ENCODE measurements around the gene DNASE1L1.
"Not testable (repeated sequence)": the region's sequence is repeated elsewhere in the genome, so short reads cannot be mapped to it uniquely, and the experiment has no call there.

Gene DNASE1L1

DNA sequence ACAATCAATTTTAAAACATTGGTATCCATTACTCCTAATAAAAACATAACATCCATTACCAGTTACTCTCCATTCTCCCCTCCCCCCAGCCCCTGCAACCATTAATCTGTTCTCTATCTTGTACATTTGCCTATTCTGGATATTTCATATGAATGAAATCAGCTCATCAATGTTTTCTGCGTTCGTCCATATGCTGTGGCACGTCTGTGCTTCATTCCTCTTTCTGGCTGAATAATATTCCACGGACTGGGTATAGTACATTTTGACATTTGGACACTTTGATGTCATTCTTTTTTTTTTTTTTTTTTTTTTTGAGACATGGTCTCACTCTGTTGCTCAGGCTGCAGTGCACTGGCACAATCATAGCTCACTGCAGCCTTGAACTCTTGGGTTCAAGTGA lies 5.2 kb downstream of the DNASE1L1 start:
- peaks cover 5% of the 10 kb centered on the region for H3K4me1 ChIP-seq (ENCODE audit: control insufficient read depth, insufficient read depth, low read length, unreplicated experiment)
- H3K79me2 ChIP-seq (ENCODE audit: control insufficient read depth, insufficient read depth, low read length, unreplicated experiment), result peaks cover 17% of the 10 kb centered on the region
- no peaks in the 10 kb centered on the region for H3K27me3 ChIP-seq (ENCODE audit: insufficient read depth, low read length)
- H3K36me3 ChIP-seq (ENCODE audit: insufficient read depth, low read length), result peaks cover 12% of the 10 kb centered on the region; the same call in 1 of the 2 replicates
- no peak overlapping the region for H3K27ac ChIP-seq (ENCODE audit: low read depth, low read length)
- no peak overlapping the region for H3K4me3 ChIP-seq (ENCODE audit: low read depth, low read length)
- H2AFZ ChIP-seq (ENCODE audit: low read length, unreplicated experiment), result no peak overlapping the region

DNA sequence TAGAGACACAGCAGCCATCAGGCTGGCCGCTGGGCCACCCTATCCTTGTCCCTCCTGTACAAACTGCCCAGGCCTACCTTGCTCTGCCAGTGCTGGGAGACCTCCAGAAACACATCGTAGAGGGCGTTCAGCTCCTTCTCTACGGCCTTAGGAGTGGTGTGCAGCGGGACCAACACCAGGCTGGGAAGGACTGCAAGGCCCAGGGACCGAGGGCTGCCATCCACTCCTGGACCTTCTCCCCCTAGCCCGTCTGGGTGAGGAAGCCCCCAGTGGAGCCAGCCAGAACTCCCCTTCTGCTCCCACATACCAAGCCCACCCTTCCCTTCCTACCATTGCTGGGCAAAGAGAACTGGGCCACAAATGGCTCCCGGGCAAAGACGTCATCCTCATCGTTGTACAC lies 5.9 kb downstream of the DNASE1L1 start:
- H2AFZ ChIP-seq (ENCODE audit: low read length, unreplicated experiment), result no peak overlapping the region

DNA sequence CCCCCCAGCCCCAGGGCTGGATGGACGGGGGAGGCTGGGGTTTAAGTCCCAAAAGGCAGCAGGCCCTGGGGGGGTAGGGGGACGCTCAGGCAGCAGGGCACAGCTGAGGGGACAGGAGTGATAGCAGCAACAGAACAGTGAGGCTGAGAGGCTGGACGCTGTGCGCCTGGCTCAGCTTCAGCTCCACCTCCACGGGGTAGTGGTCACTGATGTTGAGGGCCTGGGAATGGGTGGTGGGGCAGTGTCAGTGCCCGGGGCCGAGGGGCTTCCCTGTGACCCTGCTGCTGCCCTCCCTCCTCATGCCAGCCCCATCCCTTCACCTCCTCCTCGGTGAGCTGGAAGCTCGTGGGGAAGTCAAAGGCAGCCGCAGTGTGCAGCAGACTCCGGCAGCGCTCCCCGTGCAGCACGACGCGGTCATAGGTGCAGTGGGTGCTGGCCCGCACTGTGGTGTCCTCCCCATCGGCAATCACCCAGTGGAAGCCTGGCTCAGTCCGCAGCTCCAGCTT lies 6.4 kb downstream of the DNASE1L1 start:
- H2AFZ ChIP-seq (ENCODE audit: low read length, unreplicated experiment), result no peak overlapping the region
- H3K4me3 ChIP-seq (ENCODE audit: low read depth, low read length), result no peak overlapping the region
- H3K36me3 ChIP-seq (ENCODE audit: insufficient read depth, low read length), result peaks cover 14% of the 10 kb centered on the region; the same call in 1 of the 2 replicates
- H3K27me3 ChIP-seq (ENCODE audit: insufficient read depth, low read length), result no peaks in the 10 kb centered on the region
- H3K4me1 ChIP-seq (ENCODE audit: control insufficient read depth, insufficient read depth, low read length, unreplicated experiment), result peaks cover 3% of the 10 kb centered on the region
- H3K27ac ChIP-seq (ENCODE audit: low read depth, low read length), result no peak overlapping the region
- peaks cover 16% of the 10 kb centered on the region for H3K79me2 ChIP-seq (ENCODE audit: control insufficient read depth, insufficient read depth, low read length, unreplicated experiment)

More for the DNA sequence above, 5.9 kb downstream of the DNASE1L1 start:
- H3K79me2 ChIP-seq (ENCODE audit: control insufficient read depth, insufficient read depth, low read length, unreplicated experiment), result peaks cover 17% of the 10 kb centered on the region
- H3K27me3 ChIP-seq (ENCODE audit: insufficient read depth, low read length), result no peaks in the 10 kb centered on the region
- H3K27ac ChIP-seq (ENCODE audit: low read depth, low read length), result no peak overlapping the region
- H3K4me1 ChIP-seq (ENCODE audit: control insufficient read depth, insufficient read depth, low read length, unreplicated experiment), result peaks cover 3% of the 10 kb centered on the region
- H3K36me3 ChIP-seq (ENCODE audit: insufficient read depth, low read length), result peaks cover 14% of the 10 kb centered on the region; the same call in 1 of the 2 replicates
- H3K4me3 ChIP-seq (ENCODE audit: low read depth, low read length), result no peak overlapping the region

DNA sequence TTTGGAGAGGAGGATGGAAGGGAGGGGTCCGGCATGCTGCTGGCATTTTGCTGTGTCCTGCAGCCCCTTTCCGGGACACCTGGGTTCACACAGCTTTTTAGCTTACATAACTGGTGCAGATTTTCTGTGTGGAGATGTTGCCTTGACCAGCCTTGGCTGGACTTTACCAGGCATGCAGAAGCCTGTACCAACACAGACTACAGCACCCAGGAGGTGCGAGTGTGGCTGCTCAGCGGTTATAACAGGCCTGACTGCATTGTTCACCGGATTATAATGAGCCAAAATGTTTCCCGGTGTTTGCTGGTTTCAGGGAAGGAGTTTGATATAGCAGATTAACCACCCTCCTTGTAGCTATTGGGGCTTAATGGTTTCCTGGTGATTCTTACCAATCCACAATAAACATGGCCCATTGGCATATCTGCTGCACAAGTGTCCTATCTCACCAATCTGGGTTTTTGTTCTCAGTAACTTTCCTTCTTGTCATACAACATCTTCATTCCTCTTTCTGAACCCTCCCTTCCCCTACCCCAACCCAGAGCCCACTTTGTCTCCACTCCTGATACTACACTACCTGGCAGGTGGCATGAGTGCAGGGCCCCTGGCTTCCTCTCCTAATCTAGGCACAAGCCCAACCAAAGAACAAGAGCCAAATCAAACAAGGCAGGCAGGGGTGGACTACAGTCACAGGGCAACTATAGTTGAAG lies 7.0 kb downstream of the DNASE1L1 start:
- Histone ChIP-seq H3K4me3 (ENCODE audit: low read depth, low read length) (no peak overlapping the region), H3K79me2 (ENCODE audit: control insufficient read depth, insufficient read depth, low read length, unreplicated experiment) (peaks cover 19% of the 10 kb centered on the region), H3K36me3 (ENCODE audit: insufficient read depth, low read length) (peaks cover 14% of the 10 kb centered on the region; the same call in 1 of the 2 replicates), H2AFZ (ENCODE audit: low read length, unreplicated experiment) (no peak overlapping the region), H3K4me1 (ENCODE audit: control insufficient read depth, insufficient read depth, low read length, unreplicated experiment) (peaks cover 3% of the 10 kb centered on the region), H3K27me3 (ENCODE audit: insufficient read depth, low read length) (no peaks in the 10 kb centered on the region), H3K27ac (ENCODE audit: low read depth, low read length) (no peak overlapping the region)

DNA sequence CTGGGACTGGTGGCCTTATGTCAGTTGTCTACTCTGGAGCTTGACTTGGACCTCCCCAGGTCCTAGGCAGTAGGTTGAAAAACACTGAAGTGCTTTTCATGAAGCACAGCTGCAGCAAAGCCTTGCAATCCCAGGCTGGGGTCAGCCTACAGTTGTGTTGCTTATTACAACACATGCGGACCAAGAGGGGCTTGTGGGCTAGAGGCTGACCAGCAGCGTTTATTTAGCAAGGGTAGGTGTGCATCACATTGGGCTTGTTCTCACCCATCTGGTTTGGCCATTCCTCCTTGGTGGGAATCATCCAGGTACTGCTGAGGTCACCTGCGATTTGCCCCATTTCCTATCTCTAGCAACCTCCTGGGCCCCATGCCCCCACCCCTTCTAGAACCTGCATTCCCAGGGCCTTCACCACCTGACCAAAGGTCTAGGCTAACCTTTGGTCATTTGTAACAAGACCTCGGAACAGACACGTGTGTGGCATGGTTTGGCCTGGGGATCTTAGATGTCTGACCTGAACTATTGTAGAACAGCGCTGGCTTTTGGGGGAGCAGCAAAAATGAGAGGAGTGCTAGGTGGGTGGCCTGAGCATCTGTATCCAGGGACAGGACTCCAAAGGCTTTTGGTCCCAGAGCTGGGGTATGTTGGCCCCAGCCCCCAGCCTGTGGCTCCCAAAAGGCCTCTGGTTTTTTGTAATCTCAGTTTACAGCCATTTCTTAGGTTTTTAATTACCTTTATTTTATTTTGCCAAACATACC lies 7.8 kb downstream of the DNASE1L1 start:
- Histone ChIP-seq H3K4me3 (ENCODE audit: low read depth, low read length) (no peak overlapping the region), H3K79me2 (ENCODE audit: control insufficient read depth, insufficient read depth, low read length, unreplicated experiment) (peaks cover 22% of the 10 kb centered on the region), H3K4me1 (ENCODE audit: control insufficient read depth, insufficient read depth, low read length, unreplicated experiment) (peaks cover 3% of the 10 kb centered on the region), H3K27me3 (ENCODE audit: insufficient read depth, low read length) (no peaks in the 10 kb centered on the region), H3K36me3 (ENCODE audit: insufficient read depth, low read length) (peaks cover 14% of the 10 kb centered on the region; the same call in 1 of the 2 replicates), H2AFZ (ENCODE audit: low read length, unreplicated experiment) (no peak overlapping the region), H3K27ac (ENCODE audit: low read depth, low read length) (no peak overlapping the region)

DNA sequence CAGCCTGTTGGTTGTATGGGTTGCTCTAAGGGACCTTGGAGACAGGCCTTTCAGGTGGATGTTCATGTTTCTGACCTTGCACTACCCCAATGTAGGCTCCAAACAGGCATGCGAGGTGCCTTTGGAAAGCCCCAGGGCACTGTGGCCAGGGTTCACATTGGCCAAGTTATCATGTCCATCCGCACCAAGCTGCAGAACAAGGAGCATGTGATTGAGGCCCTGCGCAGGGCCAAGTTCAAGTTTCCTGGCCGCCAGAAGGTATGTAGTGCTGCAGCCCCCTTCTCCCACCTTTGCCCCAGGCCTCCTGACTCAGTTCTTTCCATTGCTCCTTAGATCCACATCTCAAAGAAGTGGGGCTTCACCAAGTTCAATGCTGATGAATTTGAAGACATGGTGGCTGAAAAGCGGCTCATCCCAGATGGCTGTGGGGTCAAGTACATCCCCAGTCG lies 8.7 kb downstream of the DNASE1L1 start:
- peaks cover 14% of the 10 kb centered on the region; the same call in 1 of the 2 replicates for H3K36me3 ChIP-seq (ENCODE audit: insufficient read depth, low read length)
- H3K27me3 ChIP-seq (ENCODE audit: insufficient read depth, low read length); H3K4me1 ChIP-seq (ENCODE audit: control insufficient read depth, insufficient read depth, low read length, unreplicated experiment); H2AFZ ChIP-seq (ENCODE audit: low read length, unreplicated experiment): not testable (repeated sequence)
- peaks cover 22% of the 10 kb centered on the region for H3K79me2 ChIP-seq (ENCODE audit: control insufficient read depth, insufficient read depth, low read length, unreplicated experiment)
- H3K27ac ChIP-seq (ENCODE audit: low read depth, low read length), result peak overlapping the region; percentile 99
- H3K4me3 ChIP-seq (ENCODE audit: low read depth, low read length), result peak overlapping the region; percentile 98; the same call in 1 of the 2 replicates

DNA sequence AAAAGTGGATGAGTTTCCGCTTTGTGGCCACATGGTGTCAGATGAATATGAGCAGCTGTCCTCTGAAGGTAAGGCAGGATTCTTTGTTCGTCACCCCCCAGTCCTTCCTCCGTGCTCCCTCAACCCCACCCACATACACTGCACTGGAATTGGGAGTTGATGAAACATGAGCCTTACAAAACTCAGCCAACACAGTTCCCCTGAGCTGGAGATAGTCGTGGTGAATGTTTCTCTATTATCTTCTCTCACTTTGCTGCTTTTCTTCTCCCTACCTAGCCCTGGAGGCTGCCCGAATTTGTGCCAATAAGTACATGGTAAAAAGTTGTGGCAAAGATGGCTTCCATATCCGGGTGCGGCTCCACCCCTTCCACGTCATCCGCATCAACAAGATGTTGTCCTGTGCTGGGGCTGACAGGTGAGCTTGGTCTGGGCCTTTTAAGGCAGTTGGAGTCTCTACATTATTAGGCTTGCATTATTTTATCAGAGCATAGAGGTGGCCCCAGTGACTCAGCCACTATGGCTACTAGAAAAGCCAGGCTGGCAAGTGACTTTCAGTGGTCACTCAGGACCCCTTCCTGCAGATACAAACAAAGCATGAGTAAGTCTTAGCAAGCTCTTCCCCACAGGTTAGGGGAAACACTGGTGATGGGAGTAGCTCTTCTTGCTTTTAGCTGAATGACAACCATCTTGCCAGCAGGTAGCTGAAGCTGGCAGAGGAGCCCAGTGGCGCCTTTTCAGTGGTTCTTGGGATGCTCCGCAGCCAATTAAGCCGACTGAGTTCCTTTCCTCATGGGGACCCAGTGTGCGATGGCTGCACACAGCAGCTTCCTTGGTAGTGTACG lies 9.3 kb downstream of the DNASE1L1 start:
- Histone ChIP-seq H3K4me3 (ENCODE audit: low read depth, low read length) (peak overlapping the region; percentile 98), H3K36me3 (ENCODE audit: insufficient read depth, low read length) (peaks cover 14% of the 10 kb centered on the region; the same call in 1 of the 2 replicates), H3K27ac (ENCODE audit: low read depth, low read length) (peak overlapping the region; percentile 99), H3K27me3 (ENCODE audit: insufficient read depth, low read length) (no peaks in the 10 kb centered on the region), H2AFZ (ENCODE audit: low read length, unreplicated experiment) (no peak overlapping the region), H3K79me2 (ENCODE audit: control insufficient read depth, insufficient read depth, low read length, unreplicated experiment) (peaks cover 22% of the 10 kb centered on the region), H3K4me1 (ENCODE audit: control insufficient read depth, insufficient read depth, low read length, unreplicated experiment) (peaks cover 3% of the 10 kb centered on the region)

DNA sequence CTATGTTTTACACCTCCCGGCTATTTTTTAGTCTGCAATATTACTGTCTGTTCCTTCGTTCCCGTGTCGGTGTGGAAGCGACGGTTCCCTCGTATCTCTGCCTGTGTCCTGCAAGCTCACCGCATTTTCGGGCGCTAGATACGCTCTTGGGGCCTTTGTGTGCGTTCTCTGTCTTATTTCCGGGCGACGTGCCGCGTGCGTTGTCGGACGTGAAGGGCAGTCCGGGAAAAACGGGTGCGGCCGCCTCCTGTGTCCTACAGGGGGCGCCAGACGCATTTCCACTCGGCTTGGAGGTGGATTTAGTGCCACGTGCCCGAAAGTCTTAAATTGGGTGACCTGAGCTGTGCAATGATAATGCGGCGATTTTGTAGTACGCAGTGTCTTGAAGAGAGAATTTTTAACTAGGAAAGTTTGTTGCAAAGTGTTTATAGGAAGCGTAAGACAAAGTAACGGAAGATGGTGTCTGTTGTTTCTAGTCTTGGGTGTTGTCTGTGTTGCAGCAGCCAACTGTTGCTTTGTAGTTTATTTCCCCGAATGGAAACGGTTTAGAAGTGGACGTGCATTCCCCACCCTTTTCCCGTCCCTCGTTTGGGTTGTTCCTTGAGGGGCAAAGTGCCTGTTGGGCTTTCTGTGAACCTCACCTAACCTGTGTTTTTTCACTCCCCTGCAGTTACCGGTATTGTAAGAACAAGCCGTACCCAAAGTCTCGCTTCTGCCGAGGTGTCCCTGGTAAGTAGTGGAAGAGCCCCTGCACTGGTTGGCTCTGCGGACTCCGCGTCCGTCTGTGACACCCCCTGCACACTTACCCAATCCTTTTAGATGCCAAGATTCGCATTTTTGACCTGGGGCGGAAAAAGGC lies 10.2 kb downstream of the DNASE1L1 start:
- Histone ChIP-seq H3K4me3 (ENCODE audit: low read depth, low read length) (peak overlapping the region; percentile 98), H3K79me2 (ENCODE audit: control insufficient read depth, insufficient read depth, low read length, unreplicated experiment) (peaks cover 22% of the 10 kb centered on the region), H3K27ac (ENCODE audit: low read depth, low read length) (peak overlapping the region; percentile 99), H2AFZ (ENCODE audit: low read length, unreplicated experiment) (no peak overlapping the region), H3K4me1 (ENCODE audit: control insufficient read depth, insufficient read depth, low read length, unreplicated experiment) (peaks cover 3% of the 10 kb centered on the region), H3K36me3 (ENCODE audit: insufficient read depth, low read length) (peaks cover 14% of the 10 kb centered on the region; the same call in 1 of the 2 replicates), H3K27me3 (ENCODE audit: insufficient read depth, low read length) (no peaks in the 10 kb centered on the region)

DNA sequence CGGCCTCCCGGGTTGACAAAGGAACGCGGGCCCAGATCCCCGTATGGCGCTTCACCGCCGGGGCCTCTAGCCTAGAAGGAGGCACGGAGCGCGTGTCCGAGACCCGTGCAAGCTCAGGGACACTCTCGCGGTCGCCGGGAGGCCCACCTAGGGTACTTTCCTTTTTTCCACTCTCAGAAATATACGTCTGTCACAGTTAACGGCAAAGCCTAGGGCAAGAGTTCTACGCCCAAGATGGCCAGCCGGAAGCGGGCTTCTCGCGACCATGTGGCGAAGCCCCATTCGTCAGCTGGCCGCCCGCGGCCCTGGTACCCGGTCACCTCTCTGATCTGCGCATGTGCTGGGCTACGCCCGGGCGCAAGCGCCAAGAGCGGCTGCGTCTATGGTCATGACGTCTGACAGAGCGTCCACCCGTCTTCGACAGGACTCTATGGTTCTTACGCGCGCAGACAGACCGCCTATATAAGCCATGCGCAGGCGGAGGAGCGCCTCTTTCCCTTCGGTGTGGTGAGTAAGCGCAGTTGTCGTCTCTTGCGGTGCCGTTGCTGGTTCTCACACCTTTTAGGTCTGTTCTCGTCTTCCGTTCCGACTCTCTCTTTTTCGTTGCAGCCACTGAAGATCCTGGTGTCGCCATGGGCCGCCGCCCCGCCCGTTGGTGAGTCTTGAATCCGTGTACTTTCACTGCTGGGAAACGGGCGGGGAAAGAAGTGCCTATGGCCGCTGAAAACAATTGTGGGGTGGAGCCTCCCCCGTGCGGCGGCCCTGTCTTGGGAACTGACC lies 11.0 kb downstream of the DNASE1L1 start, which contains the start of gene RPL10:
Gene RPL10 (plus strand): TSS at position 490 of the 780 bp plus-strand sequence. CDS start 143 bp downstream, at position 633.
- H2AFZ ChIP-seq (ENCODE audit: low read length, unreplicated experiment), result peak within 1 kb of the TSS; percentile 50
- H3K4me1 ChIP-seq (ENCODE audit: control insufficient read depth, insufficient read depth, low read length, unreplicated experiment), result peaks cover 3% of the 10 kb centered on the region
- peak within 1 kb of the TSS; percentile 99 for H3K27ac ChIP-seq (ENCODE audit: low read depth, low read length)
- H3K4me3 ChIP-seq (ENCODE audit: low read depth, low read length), result peak within 1 kb of the TSS; percentile 98
- H3K36me3 ChIP-seq (ENCODE audit: insufficient read depth, low read length), result peaks cover 14% of the 10 kb centered on the region; the same call in 1 of the 2 replicates
- H3K27me3 ChIP-seq (ENCODE audit: insufficient read depth, low read length), result no peaks in the 10 kb centered on the region
- H3K79me2 ChIP-seq (ENCODE audit: control insufficient read depth, insufficient read depth, low read length, unreplicated experiment), result peaks cover 22% of the 10 kb centered on the region
